HG03103 (cell line): Measurements from ENCODE around the gene CHSY1.

ENCODE experiments used
- ATAC-seq: cut with Tn5 transposase; IDR thresholded peaks from one replicate; pipeline ENCODE4 v1.9.1; 2021; ENCODE audit warnings: low read depth; ENCODE audit not compliant: unreplicated experiment

The CHSY1 gene

DNA sequence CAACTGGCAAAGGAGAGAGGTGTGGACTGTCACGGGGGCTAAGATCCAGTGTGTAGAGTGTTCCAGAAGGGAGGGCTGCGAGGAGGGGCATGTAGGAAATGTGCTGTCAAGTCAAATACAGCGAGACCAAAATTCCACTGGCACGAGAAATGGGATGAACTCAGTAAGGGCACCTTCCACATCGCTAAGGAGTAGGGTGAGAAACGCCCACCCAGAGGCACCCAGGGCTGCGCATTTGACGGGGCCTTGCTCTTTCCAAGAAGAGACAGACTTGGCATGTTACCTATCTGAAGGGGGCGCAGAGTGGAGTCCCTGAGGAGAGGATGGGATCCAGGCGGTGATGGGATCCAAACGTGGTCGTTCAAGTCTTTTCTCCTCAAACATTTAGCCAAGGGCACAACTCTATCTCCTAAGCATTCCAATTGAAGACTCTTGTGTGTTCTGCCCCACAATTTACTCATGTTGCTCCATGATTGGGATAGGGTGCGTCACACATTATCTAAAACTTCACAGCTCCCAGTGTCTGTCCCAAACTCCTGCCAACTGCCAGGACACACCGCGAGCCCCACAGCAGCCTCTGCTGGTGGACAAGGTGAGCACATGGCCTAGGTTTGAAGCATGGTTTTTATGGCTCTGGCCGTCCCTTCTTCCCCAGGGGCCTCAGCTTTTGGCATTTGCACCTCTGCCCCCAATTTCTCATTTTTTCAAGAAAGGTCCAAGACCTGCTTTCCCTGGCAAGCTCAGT, 17.8 kb upstream of the CHSY1 start:
- ATAC-seq: no peak

DNA sequence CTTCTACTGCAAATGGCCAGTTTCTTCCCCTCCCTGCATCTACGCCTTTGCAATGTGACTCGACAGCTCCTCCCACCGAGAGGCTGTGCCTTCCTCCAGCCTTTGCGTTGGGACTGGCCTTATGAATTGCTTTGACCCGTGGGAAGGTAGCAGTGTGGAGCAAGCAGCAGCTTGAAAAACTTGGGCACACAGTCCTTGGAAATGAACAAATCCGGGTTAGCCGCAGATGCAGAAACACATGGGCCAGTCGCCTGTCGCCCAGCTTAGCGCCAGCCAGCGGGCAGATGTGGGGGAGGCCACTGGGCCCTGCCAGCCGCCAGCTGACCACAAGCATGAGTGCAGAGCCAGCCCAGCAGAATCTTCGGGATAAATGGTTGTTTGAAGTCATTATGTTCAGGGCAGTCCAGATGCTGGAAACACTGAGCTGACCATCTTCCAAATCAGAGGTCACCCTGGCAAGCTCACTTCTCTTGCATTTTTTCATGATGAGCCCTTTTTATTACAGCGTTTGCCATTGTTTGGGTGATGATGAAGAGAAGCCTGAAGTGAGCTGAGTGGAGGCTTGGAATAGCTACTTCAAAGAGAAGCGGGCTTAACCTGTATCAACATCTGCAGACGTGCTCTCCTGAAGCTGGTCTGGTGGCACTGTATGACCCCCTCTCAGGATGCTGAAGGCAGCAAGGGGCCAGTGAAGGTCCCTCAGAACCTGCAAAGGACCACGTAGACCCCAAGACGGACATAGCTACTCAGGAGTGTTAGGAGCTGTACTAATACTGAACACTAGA, 15.7 kb upstream of the CHSY1 start:
- ATAC-seq: no peak

DNA sequence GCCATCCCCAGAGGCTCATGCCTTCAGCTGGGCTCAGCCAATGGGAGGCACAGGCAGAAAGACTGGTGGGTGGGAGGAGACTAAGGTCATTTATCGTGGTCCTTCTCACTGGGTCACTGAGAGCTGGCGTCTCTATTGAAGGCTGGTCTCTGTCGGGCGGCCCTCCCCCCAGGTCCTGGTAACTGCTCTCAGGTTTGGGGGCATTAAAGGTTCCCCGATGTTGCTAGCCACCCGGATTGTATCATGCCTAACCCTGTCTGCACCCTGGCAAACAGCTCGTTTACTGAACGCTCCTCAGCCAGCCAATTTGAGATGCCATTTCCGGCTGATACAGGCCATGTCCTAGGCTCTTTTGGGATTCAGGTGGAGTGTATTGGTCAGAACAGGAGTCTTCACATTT, 14.9 kb upstream of the CHSY1 start:
- ATAC-seq: no peak

DNA sequence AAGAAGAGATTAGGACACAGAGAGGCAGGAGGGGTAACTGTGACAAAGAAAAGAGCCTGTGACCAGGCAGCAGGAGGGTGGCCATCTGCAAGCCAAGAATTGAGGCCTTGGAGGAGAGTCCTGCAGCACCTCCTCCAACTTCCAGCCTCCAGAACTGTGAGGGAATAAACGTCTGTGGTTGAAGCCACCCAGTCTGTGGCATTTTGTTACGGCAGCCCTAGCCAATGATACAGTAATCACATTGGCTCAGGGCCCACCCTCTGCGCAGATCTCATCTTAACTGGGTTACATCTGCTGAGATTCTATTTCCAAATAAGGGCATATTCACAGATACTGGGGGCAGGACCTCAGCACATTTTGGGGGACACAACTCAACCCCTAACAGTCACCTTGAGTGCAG, 14.2 kb upstream of the CHSY1 start:
- no peak for ATAC-seq

DNA sequence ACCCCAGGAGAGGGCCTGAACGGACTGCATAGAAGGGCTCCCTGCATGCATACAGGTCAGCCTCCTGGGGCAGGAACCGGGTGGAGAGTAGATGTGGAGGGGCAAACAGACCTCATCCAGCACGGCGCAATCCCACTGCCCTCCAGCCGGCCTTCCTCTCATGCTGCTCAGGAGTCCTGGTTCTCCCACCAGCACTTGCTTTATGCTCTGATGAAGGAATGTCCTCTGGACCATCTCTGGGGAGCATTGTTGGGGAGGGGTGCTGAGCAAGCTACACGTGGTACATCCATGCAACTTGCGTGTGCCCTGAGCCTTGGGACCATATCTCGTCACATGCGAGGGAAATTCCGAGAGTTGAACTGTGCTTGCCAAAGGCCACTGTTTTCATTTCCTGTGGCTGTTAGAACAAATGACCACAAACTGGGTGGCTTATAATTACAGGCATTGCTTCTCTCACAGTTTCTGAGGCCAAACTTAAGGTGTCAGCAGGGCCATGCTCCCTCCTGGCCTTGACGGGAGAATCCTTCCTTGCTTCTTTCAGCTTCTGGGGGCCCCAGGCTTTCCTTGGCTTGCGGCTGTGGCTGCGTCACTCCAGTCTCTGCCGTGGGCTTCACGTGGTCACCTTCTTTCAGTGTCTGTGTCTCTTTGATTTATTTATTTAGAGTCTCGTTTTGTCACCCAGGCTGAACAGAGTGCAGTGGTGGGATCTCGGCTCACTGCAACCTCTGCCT, 13.2 kb upstream of the CHSY1 start:
- no peak for ATAC-seq

DNA sequence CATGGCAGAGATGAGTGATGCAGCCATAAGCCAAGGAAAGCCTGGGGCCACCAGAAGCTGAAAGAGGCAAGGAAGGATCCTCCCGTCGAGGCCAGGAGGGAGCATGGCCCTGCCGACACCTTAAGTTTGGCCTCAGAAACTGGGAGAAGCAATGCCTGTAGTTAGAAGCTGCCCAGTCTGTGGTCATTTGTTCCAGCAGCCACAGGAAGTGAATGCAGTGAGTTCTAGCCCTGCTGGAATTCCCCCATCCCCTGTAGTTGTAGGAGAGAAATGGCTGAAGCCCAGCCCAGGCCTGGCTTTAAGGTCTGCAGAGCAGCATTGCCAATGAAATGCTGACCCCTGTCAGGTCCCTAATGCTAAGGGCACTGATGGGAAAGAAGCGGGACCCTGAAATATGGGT, 12.2 kb upstream of the CHSY1 start:
- no peak for ATAC-seq

DNA sequence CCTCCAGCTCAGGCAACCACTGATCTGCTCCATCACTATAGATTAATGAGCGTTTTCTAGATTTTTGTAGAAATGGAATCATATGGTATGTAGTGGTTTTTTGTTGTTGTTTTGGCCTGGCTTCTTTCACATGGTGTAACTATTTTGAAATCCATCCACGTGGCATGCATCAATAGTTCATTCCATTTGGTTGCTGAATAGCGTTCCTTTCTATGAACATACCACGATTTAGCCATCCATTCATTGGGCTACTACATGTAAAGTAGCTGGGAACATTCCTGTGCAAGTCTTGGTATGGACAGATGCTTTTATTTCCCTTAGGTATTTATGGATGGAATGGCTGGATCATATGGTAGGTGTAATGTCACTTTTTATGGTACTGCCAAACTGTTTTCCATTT, 10.7 kb upstream of the CHSY1 start:
- no peak for ATAC-seq

DNA sequence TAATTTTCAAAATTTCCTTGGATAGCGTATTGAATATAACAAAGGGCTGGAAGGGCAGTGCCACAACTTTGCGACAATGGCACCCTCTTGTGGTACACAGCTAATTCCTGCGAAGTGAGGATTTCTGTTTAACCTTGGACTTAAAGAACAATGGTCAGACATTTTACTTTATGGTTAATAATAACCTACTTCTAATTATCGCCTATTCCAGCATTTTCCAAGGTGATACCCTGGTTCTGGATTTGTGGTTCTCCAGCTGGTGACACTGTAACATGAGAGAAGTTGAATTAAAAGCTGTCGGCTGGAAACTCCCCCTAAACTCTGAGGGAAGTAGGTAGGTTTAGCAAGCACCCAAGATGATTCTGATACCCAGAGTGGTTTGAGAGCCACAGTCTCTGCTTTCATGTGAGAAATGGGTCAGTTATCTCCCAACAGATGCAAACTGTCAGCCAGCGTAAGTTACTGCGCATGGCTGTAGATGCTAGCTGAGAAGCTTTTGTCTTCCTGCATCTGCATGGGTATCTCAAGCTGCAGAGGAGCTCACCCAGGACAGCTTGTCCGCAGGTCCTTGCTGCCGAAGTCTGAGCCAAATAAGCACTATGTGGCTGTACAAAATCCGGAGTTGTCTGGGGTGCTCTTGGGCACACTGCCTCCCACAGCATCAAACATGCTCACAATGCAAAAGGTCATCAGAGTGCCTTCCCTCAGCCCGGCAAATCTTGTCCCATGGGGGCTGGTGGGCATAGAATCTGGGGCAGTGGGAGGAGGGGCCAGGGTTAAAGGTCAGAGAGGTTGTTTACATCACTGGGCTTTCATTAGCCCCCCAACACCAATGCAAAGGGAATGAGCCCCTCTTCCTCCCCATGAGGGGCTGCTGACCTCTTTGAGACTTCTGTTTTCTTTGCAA, 6.6 kb upstream of the CHSY1 start:
- ATAC-seq: no peak

DNA sequence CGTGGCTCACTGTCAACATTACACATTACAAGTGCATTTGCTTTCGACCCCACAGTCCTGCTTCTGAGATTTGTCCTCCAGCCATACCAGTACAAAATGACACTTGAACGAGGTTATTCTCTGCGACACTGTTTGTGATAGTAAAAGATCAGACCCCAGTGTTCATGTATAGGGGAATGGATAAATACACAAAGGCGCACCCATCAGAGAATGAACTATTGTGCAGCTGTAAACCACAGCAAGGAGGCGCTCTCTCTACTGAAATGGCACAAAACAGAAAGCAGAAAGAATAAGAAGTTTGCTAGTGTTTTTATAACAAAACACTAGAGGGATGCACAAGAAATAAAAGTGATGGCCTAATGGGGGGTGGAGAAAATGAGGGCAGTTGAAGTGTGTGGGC, 4.9 kb upstream of the CHSY1 start:
- no peak for ATAC-seq

DNA sequence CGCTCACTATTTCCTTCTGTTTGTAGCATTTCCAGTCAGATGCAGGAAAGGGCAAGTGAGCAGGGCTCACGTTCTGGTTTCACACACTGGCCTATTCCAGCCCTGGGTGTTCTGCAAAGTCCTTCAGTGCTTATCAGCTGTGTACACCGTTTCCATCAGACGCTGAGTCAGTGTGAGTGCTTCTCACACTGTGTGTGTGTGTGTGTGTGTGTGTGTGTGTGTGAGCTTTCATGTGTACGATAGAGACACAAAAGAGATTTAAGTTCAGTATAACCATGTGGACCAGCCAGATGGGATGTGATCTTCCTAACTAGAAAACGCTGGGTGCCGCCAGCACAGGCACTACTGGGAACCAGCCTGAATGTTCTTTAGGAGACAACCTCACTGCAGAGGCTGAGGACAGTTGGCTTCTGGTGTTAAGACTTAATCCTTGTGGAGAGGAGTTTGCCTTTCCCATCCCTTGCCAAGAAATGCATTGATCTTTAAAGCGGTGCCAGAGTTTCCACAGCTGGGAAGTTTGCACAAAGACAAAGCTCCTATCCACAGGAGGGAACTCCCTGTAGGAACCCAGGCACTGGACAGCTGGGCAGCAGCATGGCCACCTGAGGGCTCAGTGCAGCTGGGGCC, 3.9 kb upstream of the CHSY1 start:
- no peak for ATAC-seq

DNA sequence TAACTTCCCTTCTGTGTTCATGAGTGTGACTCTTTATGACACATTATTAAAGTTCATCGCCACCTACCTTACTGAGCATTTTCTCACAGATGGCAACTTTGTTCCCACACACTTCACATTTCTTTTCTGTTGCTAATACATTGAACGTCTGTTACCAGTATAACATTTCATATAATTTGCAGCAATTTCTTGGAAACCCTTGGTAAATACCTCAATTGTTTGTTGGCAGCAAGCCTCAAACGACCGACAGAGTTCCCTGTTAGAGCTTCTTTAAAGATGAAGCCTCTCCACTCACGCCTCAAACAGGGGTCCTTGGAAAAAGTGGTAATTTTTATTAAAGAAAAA, 3.2 kb upstream of the CHSY1 start:
- ATAC-seq: no peak

DNA sequence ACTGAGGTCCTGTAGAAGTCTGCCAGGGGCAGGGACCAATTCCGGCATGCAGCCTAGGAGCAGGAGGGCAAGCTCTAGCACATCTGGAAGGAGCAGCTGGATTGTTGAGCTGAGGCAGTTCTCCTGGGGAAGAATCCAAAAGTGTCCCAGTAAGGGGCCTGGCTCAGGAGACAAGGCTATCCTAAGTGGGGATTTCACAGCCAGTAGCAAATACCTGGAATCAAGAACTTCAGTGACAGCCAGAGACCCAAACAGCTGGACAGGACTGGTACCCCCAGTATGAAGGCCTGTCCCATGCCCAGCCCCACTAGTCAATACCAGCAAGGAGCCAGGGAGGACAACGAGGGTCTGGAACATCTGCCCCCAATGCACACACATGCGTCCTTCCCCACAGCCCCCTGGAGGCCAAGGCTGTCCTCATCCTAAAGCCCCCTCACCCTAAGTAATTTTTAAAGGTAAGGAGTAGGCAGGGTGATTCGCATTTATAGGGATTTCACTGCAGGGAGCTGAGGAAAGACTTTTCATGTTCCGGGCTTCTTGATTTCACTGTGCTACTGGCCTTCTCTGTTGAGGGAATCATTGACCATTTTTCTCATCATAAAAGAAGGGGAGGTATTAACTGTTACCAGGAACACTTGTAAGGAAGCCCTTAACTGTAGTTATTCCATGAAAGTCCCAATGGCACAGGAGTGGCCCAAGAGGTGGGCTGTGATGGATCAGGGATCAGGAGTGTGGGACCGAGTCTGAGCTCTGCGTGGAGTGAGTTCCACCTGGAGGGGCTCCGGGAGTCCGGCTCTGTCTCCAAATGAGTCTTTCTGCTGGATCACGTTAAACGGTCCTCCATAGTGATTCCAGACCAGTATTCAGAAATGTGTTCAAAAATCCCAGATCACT, 2.6 kb upstream of the CHSY1 start:
- no peak for ATAC-seq

DNA sequence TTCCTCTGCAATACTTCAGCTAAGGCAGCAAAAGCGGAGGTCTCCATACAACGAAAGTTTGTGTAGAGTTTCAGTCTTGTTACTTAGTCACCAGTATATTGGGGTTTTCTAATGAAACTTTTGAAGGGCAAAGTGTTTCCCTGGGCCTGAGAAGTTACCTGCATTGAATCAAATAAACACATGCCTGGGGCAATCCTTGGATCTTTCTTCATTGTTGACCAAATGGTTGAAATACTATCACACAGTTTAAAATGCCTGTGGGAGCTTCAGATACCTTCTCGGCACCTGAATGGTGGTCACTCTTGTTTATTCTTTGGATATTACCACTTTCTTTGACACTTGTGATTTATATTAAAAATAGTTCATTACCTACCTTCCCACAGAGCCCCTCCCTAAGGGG, 988 bp upstream of the CHSY1 start:
- ATAC-seq: no peak

DNA sequence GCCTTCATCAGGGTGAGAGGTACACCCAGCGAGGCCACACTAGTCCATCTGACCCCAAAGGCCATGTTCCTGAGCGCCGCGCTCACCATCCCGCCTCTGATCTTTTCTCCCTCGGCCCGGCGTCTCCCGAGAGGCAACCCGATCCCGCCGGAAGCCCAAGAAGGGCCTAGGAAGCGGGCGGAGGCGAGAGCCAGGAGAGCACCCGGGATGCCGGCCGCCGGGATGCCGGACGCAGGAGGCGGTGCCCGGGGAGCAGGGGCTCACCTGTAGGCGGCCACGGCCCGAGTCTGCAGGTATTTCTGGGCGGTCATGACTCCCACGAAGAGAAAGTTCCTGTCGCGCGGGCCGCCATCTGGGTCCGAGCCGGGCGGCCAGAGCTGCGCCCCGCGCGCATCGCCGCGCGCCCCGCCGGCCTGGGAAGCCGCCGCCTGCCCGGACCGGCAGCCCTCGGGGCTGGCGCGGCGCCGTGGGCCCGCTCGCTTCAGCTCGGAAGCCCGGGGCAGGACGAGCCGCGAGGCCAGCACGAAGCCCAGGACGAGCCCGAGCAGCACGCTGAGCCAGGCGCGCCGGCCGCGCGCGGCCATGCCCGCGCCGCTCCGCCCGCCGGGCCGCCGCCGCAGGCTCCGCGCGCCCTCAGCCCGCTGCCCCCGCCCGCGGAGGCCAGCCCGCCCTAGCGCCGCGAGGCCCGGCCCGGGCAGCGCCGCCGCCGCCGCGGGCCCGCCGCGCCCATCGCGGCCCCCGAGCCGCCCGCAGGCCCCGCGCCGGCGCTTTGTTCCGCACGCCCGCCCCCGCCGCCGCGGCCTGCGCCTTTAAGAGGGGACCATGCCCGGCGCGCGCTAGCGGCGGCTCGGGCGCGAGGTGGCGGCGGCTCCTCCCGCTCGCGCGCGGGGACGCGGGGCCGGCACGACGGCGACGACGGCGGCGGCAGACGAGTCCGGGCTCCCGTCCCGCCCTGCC, 697 bp downstream of the CHSY1 start:
- ATAC-seq: peak; percentile 21

DNA sequence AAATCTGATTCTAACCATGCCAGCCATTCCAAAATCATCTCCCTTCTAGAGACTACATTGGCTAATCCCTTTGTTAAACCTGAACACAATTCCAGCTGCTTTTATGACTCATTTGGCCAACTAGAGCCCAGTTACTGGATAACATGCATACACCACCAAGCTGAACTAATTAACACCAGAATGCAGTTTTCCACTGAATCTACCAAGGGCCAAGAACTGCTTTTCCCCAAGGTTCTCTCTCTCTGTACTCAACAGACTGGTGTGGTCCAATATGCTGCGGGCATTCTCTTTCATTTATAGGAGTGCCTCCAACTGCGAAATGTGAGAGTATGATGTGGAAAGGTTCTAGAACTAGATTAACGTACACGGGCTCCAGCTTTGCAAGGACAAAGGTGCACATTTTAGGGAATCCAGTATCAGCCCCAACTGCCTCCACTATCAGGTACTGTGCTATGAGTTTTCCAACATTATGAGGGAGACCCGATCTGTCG, 1.5 kb downstream of the CHSY1 start:
- no peak for ATAC-seq

DNA sequence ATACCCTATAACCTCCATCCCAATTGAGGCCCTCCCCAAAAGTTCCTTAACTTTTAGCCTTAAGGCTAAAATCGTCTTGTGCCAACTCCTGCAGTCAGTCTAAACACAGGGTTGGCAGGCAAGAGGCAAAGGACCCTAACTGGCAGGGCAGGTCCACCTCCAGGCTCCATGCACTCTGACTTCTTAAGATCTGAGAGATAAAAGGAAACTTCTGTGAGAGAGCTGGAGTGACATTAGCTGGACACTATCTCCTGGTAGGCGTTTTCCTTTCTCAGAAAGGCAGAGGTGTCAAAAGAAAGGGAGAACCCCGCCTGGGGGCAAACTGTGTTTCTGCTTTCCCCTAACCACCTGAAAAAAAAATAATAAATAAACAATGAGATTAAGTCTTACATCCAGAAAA, 3.6 kb downstream of the CHSY1 start:
- ATAC-seq: no peak

DNA sequence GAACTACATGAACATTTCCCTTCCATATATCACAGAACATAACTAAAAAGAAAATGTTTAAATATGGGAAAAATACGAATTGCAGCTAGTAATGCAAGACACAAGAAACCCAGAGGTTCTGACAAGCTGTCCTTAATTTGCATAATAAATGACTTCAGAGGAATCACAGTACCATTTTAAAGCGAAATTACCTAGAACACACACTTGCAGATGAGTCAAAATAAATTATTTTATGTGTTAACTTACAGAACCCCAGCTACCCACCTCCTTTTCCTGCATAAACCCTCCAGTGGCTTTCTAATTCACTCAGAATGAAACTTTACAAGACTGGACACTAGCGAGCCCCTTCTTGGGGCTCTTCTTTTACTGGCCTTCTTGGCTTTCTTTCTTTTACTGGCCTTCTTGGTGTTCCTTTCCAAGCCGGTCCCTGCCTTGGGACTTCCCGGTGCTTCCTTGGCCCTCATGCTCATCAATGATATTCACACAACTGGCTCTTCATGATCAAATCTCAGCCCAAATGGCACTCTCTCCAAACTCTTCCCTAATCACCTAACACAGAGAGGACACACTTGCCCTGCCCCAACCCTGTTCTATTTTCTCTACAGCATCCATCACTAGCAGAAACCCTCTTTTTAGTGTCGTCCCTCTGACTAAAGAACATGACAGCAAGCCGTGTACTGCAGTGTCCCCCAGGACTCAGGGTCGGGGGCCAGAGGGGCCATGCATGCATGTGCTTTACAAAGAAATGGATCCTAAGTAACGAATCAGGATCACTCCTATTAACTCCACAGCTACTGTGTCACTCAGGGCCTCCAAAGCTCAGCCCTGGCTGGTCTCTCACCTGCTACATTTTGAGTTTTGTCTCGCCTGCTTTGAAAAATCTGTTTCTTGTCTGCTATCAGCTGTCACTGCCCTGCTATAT, 4.8 kb downstream of the CHSY1 start:
- ATAC-seq: no peak
